ENCODE results near the gene TOM1L2.

TOM1L2 gene

DNA sequence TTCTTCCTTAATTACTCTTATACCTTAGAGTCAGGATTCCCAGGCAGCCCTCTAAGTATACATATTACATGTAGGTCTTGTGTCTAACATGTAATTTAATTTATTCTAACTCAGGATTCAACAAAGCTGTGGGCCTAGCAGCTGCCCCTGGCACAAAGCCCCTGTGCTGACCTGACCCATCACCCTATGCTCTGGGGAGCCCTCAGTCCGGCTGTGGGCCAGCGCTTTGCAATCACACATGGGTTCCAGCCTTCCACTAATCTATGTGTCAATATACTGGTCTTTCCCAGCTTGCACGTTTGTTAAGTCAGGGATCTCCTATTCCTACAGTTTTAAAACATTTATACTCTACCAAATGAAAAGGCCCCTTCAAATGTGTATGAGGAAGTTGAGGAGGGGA is 72.7 kb downstream of the TOM1L2 start:
- TF ChIP-seq, protein P1, sequence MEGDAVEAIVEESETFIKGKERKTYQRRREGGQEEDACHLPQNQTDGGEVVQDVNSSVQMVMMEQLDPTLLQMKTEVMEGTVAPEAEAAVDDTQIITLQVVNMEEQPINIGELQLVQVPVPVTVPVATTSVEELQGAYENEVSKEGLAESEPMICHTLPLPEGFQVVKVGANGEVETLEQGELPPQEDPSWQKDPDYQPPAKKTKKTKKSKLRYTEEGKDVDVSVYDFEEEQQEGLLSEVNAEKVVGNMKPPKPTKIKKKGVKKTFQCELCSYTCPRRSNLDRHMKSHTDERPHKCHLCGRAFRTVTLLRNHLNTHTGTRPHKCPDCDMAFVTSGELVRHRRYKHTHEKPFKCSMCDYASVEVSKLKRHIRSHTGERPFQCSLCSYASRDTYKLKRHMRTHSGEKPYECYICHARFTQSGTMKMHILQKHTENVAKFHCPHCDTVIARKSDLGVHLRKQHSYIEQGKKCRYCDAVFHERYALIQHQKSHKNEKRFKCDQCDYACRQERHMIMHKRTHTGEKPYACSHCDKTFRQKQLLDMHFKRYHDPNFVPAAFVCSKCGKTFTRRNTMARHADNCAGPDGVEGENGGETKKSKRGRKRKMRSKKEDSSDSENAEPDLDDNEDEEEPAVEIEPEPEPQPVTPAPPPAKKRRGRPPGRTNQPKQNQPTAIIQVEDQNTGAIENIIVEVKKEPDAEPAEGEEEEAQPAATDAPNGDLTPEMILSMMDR (IDR thresholded peaks at IDR 0.05), result no peak
- no peak overlapping the region for H3K4me3 ChIP-seq (ENCODE audit: low read depth in 1 of 2, low read length in 1 of 2)
- H3K36me3 ChIP-seq, result peaks cover 41% of the 10 kb centered on the region
- no peak overlapping the region for H3K27ac ChIP-seq
- no peaks in the 10 kb centered on the region for H3K9me3 ChIP-seq
- H3K27me3 ChIP-seq, result no peaks in the 10 kb centered on the region
- peaks cover 0 to 6% of the 10 kb centered on the region in 2 experiments for H3K4me1 ChIP-seq (ENCODE audit: control insufficient read depth in 1 of 2, insufficient read depth in 1 of 2, low read depth in 1 of 2, low read length in 1 of 2)

DNA sequence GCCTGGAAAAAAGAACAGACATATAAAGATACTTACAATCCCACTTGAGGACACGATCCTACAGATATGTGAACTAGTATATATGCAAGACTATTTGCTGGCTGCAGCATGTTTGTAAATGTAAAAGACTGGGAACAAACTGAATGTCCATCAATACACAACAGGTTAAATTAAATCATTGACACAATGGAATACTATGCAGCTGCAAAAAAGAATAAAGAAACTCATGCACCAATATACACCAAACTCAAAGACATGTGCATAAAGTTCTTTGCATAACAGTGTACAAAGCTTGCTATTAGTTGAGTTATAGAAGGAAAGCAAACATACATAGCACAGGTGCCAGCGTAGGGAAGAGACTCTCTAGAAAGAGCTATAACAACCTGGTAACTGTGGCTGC is 73.5 kb downstream of the TOM1L2 start:
- H3K36me3 ChIP-seq, result peaks cover 43% of the 10 kb centered on the region

DNA sequence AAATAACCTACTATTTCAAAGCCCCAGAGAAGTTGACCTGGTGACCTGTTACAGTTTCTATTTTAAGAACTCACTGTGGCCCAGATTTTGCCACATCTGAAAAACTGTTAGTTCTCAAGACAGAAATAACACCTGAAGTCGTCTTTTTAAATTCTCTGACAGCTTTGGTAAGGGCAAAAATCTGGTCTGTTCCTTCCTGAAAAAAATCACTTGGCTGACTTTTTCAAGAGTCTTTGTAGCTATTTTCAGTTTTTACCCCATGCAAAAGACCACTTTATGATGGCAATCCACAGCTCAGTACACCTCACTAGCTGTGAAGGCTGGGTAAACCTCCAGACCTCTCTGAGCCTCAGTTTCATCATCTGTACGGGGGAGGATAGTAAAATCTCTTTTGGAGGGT is 74.8 kb downstream of the TOM1L2 start:
- Histone ChIP-seq H3K27me3 (no peaks in the 10 kb centered on the region), H3K9me3 (no peaks in the 10 kb centered on the region), H3K4me1 (ENCODE audit: control insufficient read depth in 1 of 2, insufficient read depth in 1 of 2, low read depth in 1 of 2, low read length in 1 of 2) (peaks cover 0 to 6% of the 10 kb centered on the region in 2 experiments), H3K36me3 (peaks cover 54% of the 10 kb centered on the region), H3K27ac (no peak overlapping the region), H3K4me3 (ENCODE audit: low read depth in 1 of 2, low read length in 1 of 2) (no peak overlapping the region)
- TF ChIP-seq, protein P1 (IDR thresholded peaks at IDR 0.05), result no peak

More for the DNA sequence above, 73.5 kb downstream of the TOM1L2 start:
- no peak overlapping the region for H3K4me3 ChIP-seq (ENCODE audit: low read depth in 1 of 2, low read length in 1 of 2)
- H3K9me3 ChIP-seq, result no peaks in the 10 kb centered on the region
- no peak overlapping the region for H3K27ac ChIP-seq
- H3K4me1 ChIP-seq (ENCODE audit: control insufficient read depth in 1 of 2, insufficient read depth in 1 of 2, low read depth in 1 of 2, low read length in 1 of 2), result peaks cover 0 to 6% of the 10 kb centered on the region in 2 experiments
- H3K27me3 ChIP-seq, result no peaks in the 10 kb centered on the region
- TF ChIP-seq, protein P1 (IDR thresholded peaks at IDR 0.05), result no peak

DNA sequence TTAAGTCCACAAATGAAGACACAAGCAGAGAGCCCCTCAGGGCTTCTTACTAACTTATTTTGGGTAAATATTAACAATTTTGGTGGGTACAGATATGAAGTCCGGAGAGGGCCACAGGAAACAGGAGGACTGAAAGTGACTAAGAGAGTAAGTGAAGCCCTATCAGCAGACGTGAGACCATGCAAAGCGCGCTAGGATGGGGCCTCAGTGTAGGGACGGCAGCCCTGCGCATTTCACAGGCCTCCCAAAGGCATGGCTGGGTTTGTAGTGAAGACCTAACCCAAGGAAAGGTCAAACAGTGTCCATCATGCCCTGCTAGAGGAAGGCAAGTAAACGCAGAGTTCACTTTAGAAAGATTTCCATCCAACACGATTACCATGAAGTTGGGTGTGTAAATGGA is 75.5 kb downstream of the TOM1L2 start:
- H3K9me3 ChIP-seq, result no peaks in the 10 kb centered on the region
- H3K27ac ChIP-seq, result no peak overlapping the region
- peaks cover 58% of the 10 kb centered on the region for H3K36me3 ChIP-seq
- H3K4me3 ChIP-seq (ENCODE audit: low read depth in 1 of 2, low read length in 1 of 2), result no peak overlapping the region
- peaks cover 0 to 6% of the 10 kb centered on the region in 2 experiments for H3K4me1 ChIP-seq (ENCODE audit: control insufficient read depth in 1 of 2, insufficient read depth in 1 of 2, low read depth in 1 of 2, low read length in 1 of 2)
- TF ChIP-seq, protein P1 (IDR thresholded peaks at IDR 0.05), result no peak
- no peaks in the 10 kb centered on the region for H3K27me3 ChIP-seq

DNA sequence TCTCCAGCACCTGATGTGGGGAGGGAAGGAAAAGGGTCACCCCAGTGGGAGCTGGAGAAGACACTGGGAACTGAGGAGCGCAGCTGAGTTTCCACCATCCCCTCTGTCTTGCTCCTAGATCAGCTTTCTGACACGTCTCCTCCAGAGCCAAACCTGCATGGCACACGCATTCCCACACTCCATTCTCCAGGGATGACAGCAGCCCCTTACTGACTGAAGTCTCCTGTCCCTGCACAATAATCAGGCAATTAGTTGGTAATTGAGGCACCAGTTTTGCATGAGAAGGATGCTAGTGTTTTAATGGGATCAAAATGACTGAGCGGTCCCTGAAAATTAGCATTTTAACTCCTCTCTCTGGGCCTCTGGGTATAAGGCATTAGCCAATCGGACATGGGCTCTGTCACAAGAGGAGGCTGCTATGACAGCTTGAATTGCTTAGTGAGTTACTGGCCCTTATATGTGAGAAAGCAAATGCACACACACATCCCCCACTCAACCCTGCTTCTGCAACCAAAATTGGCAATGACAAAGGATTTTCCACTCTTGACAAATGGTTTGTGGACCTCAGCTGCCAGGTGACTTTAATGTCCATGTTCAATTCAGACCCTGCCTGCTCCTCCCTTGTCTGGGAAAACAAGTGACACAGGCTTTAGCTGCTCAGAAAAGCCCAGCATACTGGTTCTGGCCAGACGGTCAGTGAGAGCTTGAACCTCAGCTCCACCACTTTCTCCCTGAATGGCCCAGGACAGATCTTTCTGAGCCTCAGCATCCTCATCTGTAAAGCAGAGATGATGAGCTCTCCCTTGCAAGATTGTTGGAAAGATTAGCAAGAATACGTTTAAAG is 78.2 kb downstream of the TOM1L2 start:
- Histone ChIP-seq H3K9me3 (no peaks in the 10 kb centered on the region), H3K36me3 (peaks cover 71% of the 10 kb centered on the region), H3K4me3 (ENCODE audit: low read depth in 1 of 2, low read length in 1 of 2) (no peak overlapping the region), H3K27me3 (no peaks in the 10 kb centered on the region), H3K27ac (no peak overlapping the region), H3K4me1 (ENCODE audit: control insufficient read depth in 1 of 2, insufficient read depth in 1 of 2, low read depth in 1 of 2, low read length in 1 of 2) (no peaks in the 10 kb centered on the region)
- TF ChIP-seq, protein P1 (IDR thresholded peaks at IDR 0.05), result no peak
